HG03575 (cell line): ENCODE data around the gene LILRA2.
"Not testable (repeated sequence)": the region's sequence is repeated elsewhere in the genome, so short reads cannot be mapped to it uniquely, and the experiment has no call there.

Experiments
- ATAC-seq: cut with Tn5 transposase; IDR thresholded peaks from one replicate; pipeline ENCODE4 v1.9.1; 2021; ENCODE audit not compliant: unreplicated experiment, insufficient number of reproducible peaks, low FRiP score; ENCODE audit errors: extremely low read depth

The LILRA2 gene

DNA sequence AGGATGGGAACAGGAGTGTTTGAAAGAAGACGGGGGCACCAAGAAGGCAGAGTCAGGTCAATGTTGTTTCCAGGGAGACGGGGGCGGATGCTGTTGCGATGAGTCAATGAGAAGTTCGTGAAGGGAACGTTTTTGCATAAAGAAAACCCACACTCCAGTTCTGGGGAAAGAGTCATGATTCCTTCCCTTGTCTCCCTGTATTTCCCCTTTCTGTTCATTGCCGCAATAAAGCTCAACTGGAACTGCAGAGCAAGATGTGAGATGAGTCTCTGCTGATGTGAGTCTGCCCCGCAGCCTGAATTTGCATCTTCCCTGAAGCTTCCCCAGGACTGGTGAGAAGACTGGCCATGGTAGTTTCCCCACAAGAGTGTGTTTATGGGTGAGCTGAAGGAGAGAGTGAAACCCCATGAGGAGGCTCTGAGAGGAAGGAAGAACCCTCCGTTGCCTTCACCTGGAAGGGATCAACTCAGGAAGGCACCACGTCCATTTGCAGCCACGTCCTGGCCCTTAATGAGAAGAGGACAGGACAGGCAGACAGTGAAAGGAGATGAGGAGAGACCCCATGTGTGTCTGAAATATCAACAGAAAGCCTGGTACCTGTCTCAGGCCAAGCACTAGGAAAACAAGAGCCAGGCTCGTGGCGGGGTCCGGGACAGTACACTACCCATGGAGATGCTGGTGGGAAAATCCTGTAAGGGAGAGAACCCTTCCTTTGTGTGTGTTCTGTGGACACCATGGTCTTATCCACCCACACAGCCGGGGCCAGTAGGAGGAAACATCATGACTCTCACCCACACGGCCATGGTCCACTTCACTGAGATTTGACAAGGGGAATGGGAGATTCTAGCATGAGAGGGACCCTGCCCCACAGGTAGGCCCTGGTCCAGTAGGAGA, 33.5 kb downstream of the LILRA2 start:
- no peak for ATAC-seq

DNA sequence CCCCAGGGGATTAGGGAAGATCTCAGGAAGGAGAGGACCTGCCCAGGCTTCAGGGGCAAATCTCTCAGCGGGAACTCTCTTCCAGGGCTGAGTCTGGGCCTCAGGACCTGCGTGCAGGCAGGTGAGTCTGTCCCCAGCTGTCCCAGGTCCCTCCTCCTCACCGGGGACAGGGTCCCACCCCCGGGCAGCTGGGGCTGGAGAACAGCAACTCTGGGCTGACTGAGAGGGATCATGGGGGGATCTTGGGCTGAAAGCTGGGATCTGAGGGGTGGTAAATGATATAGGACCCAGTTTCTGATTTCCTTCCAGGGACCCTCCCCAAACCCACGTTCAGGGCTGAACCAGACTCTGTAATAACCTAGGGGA, 34.2 kb downstream of the LILRA2 start:
- no peak for ATAC-seq

DNA sequence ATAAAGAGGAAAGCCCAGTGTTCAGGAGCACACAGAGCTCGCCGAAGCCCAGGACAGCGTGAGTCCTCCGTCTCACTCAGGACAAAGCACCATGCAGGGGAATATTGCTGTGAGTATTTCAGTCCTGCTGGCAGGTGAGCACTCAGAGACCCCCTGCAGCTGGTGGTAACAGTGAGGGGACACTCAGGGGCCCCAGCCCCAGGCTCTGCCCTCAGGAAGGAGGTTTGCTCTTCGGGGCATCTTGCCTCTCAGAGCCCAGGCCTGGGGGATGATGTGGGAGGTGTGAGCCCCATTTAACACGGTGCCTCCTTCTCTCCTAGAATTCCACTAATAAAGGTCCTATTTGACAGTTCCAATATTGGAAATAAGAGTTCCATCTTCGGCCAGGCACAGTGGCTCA, 34.6 kb downstream of the LILRA2 start:
- no peak for ATAC-seq

DNA sequence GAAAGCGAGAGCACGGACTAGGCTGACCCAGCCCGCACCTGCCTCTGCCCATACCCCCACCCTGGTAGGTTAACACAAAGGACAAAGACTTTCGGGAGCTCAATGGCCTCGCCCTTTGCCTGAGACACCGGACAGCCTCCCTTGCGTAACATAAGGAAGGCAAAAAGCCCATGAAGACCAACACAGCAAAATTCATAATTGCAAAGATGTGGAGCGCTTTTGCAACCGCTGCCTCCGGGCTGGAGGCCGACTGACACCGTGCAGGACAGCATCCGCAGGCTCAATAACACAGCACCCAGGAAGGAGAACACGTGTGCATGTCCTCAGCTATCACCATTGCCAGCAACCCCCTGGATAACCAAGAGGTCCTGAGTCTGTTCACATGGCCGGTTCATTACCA, 35.2 kb downstream of the LILRA2 start:
- ATAC-seq, result no peak

DNA sequence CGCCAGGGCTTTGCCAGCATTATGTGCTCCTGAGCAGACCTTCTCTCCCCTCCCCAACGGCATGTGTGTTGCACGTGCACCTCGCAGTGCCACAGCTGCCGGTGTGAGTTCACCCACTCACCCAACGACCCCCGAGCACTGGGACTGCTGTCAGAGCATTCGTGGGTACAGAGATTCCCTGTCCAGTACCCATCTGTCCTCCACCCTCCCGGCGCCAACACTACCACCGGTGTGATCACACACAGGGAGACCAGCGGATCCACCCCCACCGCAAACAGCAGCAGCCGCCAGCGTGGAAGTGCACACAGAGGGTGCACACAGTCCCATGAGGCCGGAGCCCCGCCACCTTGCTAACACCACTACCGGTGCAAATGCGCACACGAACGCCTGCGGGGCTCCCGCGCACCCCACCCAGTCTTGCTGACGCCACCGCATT, 35.8 kb downstream of the LILRA2 start:
- ATAC-seq, result no peak

DNA sequence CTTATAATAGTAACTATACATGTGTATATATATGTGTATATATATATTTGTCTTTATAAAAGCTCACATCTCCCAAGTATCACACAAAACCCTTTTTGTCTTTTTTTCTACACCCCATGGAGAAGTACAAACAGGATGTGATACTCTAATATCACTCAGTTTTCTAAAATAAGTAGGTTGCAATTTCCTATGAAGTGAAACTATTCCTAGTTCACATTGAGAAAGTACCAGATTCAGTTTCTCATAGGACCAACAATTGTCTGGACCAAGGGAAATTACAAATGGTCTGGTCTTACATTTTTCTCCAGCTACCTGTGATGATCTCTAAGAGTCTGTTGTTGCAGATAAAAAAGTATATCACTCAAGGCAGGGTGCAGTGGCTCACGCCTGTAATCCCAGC, 38.8 kb downstream of the LILRA2 start:
- no peak for ATAC-seq

DNA sequence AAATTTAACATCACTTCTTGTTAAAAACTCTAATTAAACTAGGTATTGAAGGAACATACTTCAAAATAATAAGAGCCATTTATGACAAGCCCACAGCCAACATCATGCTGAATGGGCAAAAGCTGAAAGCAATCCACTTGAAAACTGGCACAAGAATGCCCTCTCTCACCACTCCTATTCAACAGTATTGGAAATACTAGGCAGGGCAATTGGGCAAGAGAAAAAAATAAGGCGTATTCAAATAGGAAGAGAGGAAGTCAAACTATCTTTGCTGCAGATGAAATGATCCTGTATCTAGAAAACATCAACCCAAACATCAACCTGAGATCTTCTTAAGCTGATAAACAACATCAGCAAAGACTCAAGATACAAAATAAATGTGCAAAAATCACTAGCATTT, 41.1 kb downstream of the LILRA2 start:
- no peak for ATAC-seq

DNA sequence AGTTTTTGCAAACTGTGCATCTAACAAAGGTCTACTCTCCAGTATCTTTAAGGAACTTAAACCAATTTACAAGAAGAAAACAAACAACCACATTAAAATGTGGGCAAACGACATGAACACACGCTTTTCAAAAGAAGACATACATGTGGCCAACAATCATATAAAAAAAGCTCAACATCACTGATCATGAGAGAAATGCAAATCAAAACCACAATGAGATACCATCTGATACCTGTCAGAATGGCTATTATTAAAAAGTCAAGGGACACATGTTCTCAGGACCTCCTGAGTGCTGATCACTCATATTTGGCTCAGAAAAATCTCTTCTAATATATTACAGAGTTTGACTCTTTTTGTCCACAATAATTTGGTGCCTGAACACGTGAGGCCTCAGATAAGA, 42.5 kb downstream of the LILRA2 start:
- ATAC-seq, result no peak

DNA sequence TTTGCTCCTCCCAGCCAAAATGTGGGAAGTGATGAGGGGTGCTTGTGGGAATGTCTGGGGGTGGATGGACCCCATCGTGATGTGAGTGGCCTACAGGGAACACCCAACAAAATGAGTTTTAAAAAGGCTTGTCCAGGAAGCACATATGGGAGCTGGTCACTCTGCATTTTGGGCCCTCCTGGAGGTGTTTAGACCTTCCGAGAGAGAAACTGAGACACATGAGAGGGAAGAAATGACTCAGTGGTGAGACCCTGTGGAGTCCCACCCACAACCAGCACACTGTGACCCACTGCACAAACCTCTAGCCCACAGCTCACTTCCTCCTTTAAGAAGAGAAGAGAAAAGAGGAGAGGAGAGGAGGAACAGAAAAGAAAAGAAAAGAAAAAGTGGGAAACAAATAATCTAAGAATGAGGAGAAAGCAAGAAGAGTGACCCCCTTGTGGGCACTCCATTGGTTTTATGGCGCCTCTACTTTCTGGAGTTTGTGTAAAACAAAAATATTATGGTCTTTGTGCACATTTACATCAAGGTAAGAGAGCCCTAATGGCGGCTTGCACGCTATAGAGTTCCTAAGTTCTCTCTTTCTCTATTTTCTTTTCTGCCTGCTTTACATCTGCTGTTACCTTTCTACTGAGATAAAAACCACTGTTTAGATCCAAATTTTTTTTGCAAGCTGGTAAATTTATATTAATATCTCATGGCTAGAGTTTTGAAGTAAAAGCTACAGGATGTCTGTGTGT, 43.4 kb downstream of the LILRA2 start:
- ATAC-seq, result no peak

DNA sequence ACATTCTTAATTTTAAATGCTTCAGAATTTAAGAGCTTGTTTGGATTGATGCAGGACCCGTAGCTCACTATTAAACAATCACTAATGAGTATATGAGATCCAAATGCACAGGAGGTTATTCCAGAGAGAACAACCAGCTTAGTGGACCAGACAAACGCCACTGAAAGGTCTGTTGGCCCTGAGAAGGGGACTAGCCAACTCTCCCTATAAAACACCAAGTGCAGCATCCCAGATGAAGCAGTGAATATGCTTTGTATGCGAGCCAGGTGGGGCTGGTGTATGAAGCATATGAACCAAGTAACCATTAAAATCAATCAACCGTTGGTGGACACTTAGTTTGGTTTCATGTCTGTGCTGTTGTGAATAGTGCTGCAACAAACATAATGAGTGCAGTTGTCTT, 46.9 kb downstream of the LILRA2 start:
- no peak for ATAC-seq

DNA sequence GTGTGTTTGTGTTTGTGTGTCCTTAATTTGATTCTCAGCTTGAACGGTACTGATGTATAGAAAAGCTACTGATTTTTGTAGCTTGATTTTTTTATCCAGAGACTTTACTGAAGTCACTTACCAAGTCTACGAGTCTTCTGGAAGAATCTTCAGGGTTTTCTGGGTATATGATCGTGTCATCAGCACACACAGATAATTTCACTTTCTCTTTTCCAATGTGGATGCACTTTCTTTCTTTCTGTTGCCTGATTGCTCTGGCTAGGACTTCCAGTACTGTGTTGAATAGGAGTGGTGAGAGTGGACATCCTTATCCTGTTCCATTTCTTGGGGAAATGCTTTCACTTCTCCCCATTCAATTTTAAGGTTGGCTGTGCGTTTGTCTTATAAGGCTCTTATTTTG, 48.8 kb downstream of the LILRA2 start:
- ATAC-seq, result no peak

DNA sequence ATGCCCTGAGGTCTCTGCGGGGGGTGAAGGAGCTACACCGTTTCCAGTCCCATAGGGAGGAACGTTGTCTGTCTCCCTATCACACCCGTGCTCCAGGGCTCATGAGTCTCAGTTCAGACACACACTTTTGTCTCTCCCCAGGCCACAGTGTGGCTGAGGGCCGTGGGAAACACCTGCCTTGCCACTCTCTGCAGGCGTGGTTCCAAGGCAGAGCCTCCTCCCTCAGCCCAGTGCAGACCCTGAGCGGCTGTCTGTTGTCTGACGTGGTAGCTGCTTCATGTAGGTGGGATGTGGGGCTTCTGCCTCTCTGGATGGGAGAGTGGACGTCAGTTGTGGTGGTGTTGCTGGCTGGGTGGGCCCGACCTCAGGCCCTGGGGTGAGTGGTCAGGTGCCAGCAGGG, 50.6 kb downstream of the LILRA2 start:
- ATAC-seq, result not testable (repeated sequence)

DNA sequence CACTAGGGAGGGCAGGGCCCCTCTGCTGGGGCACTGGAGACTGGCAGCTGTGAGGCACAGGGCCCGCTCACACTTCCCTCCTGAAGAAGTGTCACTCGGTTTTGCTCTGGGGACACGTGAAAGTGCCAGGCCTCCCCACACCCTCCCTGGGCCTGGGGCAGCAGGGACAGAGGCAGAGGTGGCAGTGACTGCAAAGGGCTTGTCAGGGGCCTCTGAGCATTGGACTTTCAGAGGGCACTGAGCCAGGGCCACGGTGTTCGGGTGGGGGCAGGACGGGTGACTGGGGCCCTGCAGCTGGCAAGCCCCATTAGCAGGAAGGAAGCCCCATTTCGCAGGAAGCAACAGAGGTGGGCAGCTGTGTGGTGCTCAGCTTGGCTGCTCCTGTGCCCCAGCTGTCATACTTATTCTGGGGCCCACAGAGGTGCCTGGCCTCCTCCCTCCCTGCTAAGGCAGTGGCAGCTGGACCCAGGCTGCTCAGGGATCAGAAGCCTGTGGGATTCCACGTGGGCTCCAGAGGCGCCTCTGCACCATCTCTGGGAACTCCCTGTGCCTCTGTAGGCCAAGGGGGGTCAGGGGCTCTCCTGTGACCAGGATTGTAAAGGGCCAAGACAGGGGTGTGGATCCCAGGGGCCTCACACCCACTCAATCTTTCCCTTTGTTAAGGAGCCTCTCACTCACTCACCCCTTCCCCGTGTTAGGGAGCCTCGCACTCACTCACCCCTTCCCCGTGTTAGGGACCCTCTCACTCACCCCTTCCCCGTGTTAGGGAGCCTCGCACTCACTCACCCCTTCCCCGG, 51.5 kb downstream of the LILRA2 start:
- ATAC-seq, result not testable (repeated sequence)

DNA sequence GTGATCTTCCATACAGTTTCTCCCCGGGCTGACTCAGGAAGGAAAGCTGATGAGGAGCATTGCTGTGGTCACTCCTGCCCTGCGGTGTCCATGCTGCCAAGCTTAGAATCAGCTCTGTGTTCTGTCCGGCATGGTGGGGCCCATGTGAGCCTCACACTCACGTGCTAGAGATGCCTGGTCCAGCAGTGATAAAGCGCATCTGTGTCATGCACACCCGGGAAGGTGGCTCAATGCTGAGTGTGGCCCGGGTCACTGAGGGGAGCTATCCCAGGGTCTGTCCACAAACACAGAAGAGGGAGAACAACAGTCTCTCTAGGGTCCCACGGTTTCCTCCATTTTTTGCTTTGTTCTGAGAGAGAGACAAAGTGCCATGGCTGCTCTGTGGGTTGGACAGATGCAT, 53.2 kb downstream of the LILRA2 start:
- ATAC-seq, result no peak

DNA sequence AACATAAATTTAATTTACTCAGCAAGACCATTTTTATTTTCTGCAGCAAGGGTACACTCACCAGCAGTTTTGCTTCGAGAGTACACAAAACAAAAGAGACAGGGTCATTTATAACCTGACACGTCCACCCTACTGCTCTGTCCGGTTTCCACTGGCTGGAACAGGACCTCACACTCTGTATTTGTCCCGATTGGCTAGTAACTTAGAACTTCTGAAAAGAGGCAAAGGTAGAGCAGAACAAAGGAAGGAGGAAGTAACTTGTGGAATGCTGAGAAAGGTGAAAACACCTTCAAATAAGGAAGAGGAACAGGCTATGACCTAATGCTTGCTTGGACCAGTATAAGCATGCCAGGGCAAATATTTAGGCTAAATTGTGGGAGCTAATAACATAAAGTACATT, 54.3 kb downstream of the LILRA2 start:
- not testable (repeated sequence) for ATAC-seq

DNA sequence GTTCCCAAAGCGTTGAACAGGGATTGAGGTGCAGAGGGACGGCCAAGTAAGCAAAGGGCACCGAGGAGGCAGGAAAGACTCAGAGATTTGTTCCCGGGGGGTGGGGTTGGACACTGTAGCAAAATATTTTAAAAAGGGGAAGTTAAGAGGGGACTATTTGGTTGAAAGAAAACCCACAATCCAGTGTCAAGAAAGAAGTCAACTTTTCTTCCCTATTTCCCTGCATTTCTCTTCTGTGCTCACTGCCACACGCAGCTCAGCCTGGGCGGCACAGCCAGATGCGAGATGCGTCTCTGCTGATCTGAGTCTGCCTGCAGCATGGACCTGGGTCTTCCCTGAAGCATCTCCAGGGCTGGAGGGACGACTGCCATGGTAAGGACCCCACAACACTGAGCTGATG, 56.7 kb downstream of the LILRA2 start, which contains the start of gene LILRB1:
Gene LILRB1, plus strand, starts transcription at position 223 of the 400 bp plus-strand sequence. CDS start 590 bp downstream, outside the sequence.
- not testable (repeated sequence) for ATAC-seq

DNA sequence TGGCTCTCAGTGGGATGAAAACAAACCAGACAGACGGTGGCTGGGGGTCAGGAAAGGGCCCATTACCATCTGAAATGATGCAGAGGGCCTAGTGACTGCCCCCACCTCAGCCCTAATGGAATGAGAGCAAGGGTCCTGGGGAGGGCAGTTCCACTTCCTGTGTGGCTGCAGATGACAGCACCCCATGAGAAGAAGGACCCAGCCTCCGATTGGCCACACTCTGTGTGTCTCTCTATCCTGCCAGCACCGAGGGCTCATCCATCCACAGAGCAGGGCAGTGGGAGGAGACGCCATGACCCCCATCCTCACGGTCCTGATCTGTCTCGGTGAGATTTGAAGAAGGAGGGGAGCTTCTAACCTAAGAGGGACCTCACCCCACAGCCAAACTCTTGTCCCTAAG, 57.2 kb downstream of the LILRA2 start:
- ATAC-seq, result no peak

DNA sequence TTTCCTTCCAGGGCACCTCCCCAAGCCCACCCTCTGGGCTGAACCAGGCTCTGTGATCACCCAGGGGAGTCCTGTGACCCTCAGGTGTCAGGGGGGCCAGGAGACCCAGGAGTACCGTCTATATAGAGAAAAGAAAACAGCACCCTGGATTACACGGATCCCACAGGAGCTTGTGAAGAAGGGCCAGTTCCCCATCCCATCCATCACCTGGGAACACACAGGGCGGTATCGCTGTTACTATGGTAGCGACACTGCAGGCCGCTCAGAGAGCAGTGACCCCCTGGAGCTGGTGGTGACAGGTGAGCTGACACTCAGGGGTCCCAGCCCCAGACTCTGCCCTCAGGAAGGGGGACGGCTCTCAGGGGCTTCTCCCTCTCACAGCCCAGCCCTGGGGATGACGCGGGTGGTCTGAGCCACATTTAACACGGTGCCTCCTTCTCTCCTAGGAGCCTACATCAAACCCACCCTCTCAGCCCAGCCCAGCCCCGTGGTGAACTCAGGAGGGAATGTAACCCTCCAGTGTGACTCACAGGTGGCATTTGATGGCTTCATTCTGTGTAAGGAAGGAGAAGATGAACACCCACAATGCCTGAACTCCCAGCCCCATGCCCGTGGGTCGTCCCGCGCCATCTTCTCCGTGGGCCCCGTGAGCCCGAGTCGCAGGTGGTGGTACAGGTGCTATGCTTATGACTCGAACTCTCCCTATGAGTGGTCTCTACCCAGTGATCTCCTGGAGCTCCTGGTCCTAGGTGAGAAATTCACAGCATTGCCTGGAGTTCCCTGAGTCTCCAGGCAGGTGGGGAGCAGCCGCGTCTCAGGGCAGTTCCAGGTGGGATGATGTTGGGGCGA, 58.1 kb downstream of the LILRA2 start:
- ATAC-seq, result not testable (repeated sequence)

DNA sequence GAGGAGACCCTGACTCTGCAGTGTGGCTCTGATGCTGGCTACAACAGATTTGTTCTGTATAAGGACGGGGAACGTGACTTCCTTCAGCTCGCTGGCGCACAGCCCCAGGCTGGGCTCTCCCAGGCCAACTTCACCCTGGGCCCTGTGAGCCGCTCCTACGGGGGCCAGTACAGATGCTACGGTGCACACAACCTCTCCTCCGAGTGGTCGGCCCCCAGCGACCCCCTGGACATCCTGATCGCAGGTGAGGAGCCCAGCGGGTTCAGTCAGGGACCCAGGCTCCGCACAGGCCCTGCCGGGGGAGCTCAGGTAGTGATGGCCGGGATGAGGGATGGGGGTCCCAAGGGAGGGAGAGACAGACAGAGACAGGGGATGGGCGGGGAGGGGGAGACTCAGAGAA, 58.9 kb downstream of the LILRA2 start:
- ATAC-seq, result not testable (repeated sequence)
